ENCODE measurements around the gene HHLA2.

HHLA2 gene

DNA sequence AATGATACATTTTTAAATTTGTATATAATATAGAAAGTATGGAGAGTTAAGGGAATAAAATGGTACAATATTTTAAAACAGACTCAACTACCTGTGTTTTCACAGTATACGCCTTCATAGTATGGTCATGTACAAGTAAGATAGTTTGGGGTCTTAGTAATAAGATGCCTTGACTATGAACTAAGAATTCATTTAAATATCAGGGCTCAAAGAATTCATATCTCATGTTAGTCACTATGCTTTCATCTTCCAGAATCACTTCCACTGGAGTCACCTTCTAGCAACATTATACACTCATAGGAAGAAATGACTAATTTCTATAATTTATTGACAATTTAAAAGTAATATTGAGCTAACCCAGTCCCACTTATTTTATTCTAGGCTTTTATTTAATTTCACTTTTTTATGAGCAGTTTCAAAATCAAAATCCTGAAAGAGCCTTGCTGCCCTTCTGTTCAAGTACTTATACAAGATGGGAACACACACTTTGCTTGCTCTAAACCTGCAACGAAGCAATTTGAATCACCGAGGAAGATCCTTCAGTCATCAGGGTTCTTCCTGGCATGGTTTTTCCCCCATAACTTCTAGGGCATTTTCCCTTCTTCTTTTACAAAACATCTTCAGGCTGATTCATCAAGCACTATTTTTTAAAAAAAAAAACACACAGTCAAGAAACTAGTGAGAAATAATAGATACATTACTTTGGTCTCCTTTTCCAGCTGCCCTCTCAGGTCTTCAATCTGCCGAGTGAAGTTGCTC is 119.9 kb downstream of the HHLA2 start:
- TF ChIP-seq EZH2phosphoT487 (IDR thresholded peaks at IDR 0.05; ENCODE audit: low read length): no peak
- TF ChIP-seq, protein P1, sequence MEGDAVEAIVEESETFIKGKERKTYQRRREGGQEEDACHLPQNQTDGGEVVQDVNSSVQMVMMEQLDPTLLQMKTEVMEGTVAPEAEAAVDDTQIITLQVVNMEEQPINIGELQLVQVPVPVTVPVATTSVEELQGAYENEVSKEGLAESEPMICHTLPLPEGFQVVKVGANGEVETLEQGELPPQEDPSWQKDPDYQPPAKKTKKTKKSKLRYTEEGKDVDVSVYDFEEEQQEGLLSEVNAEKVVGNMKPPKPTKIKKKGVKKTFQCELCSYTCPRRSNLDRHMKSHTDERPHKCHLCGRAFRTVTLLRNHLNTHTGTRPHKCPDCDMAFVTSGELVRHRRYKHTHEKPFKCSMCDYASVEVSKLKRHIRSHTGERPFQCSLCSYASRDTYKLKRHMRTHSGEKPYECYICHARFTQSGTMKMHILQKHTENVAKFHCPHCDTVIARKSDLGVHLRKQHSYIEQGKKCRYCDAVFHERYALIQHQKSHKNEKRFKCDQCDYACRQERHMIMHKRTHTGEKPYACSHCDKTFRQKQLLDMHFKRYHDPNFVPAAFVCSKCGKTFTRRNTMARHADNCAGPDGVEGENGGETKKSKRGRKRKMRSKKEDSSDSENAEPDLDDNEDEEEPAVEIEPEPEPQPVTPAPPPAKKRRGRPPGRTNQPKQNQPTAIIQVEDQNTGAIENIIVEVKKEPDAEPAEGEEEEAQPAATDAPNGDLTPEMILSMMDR (IDR thresholded peaks at IDR 0.05; ENCODE audit: low read length): no peak
- TF ChIP-seq EZH2 (optimal IDR thresholded peaks at IDR 0.05; ENCODE audit: low read depth, low read length): no peak
- H3K9me3 ChIP-seq (replicated peaks; ENCODE audit: insufficient read depth, low read length): no peaks in the 10 kb centered on the region
- H2AFZ ChIP-seq (ENCODE audit: low read length): no peak overlapping the region
- H3K4me2 ChIP-seq (ENCODE audit: low read depth, low read length): no peak overlapping the region
- no peaks in the 10 kb centered on the region for H4K20me1 ChIP-seq (ENCODE audit: insufficient read depth, low read length)
- H3K27ac ChIP-seq (ENCODE audit: low read length): no peak overlapping the region
- H3K4me1 ChIP-seq (ENCODE audit: low read length): peaks cover 11% of the 10 kb centered on the region
- H3K9me2 ChIP-seq (replicated peaks; ENCODE audit: insufficient read depth, low read length): no peaks in the 10 kb centered on the region
- H3F3A ChIP-seq (ENCODE audit: insufficient read depth, low read length): no peaks in the 10 kb centered on the region
- H3K4me3 ChIP-seq (ENCODE audit: low read length): no peak overlapping the region
- H3K36me3 ChIP-seq (replicated peaks; ENCODE audit: insufficient read depth, low read length): no peaks in the 10 kb centered on the region
- H3K27me3 ChIP-seq (replicated peaks; ENCODE audit: insufficient read depth, low read length): no peaks in the 10 kb centered on the region
- no peak overlapping the region for H3K9ac ChIP-seq (ENCODE audit: low read length)
- H3K79me2 ChIP-seq (ENCODE audit: low read length): no peaks in the 10 kb centered on the region
- no peak for DNase-seq

DNA sequence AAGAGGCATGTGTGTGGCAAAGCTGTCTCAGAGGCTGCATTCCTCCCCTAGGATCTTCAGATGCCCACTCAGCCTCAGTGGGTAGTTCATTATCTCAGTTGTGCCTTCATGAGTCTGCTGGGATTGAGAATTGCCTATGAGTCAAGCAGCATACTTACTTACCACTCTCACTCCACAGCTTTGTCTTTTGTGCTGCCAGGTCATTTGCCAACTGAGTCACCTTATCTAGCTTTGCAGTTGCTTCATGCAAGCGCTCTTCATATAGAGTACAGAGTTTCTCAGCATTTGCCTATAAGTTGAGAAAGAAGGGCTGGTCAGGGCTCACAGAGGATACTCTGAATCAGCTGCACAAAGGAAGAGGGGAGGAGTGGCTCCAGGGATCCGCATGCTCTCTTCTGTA is 124.6 kb downstream of the HHLA2 start:
- no peaks in the 10 kb centered on the region for H3K27me3 ChIP-seq (replicated peaks; ENCODE audit: insufficient read depth, low read length)
- no peaks in the 10 kb centered on the region for H3K9me3 ChIP-seq (replicated peaks; ENCODE audit: insufficient read depth, low read length)
- H3K9ac ChIP-seq (ENCODE audit: low read length): no peak overlapping the region
- H4K20me1 ChIP-seq (ENCODE audit: insufficient read depth, low read length): no peaks in the 10 kb centered on the region
- no peaks in the 10 kb centered on the region for H3K9me2 ChIP-seq (replicated peaks; ENCODE audit: insufficient read depth, low read length)
- H3F3A ChIP-seq (ENCODE audit: insufficient read depth, low read length): no peaks in the 10 kb centered on the region
- H2AFZ ChIP-seq (ENCODE audit: low read length): no peak overlapping the region
- H3K27ac ChIP-seq (ENCODE audit: low read length): no peak overlapping the region
- H3K36me3 ChIP-seq (replicated peaks; ENCODE audit: insufficient read depth, low read length): no peaks in the 10 kb centered on the region
- H3K4me2 ChIP-seq (ENCODE audit: low read depth, low read length): no peak overlapping the region
- peaks cover 6% of the 10 kb centered on the region; the same call in 1 of the 2 replicates for H3K4me1 ChIP-seq (ENCODE audit: low read length)
- TF ChIP-seq EZH2 (optimal IDR thresholded peaks at IDR 0.05; ENCODE audit: low read depth, low read length) (no peak), EZH2phosphoT487 (IDR thresholded peaks at IDR 0.05; ENCODE audit: low read length) (no peak)
- TF ChIP-seq, protein P1 (IDR thresholded peaks at IDR 0.05; ENCODE audit: low read length): no peak
- H3K79me2 ChIP-seq (ENCODE audit: low read length): no peaks in the 10 kb centered on the region
- DNase-seq: no peak
- H3K4me3 ChIP-seq (ENCODE audit: low read length): no peak overlapping the region

Measured in MM.1S (cell line).